Middle frontal gyrus (tissue), 1 donor: ENCODE measurements around the gene AFDN.

Source experiments
- DNase-seq: peaks from one replicate; pipeline ENCODE4 v3.0.0-alpha.2; 2015; ENCODE audit warnings: low spot score; ENCODE audit errors: extremely low spot score

Gene AFDN

DNA sequence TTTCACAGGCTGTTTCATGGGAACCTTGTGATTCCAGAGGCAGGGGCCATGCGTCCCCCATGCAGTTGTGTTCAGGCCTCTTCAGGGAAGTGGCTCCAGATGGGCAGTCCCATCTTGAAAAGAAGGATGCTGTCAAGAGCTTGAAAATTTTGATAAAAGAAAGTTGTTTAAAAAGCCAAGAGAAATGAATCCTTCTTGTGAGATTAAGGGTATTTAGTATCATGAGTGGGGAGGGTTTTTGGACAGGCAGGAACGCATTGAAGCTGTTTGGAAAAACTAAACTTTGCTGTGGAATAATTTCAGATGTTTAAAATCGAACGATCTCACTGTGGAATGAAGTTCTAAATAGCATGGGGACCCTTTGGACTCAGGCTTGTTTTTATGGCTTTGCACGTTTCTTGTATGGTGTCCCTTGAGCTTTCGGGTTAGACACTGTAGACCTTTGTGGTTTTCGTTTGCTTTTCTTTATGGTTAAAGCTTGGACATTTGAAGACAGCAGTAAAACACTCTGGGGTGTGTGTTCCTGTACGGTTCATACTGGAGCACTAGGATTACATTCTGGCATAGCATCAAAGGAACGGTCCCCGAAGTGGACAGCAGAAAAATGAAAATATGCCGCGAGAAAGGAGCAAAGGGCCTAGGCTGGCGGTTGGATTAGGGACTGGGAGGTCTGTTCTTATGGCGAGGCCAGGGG lies 188.9 kb downstream of the AFDN start:
- no peak for DNase-seq

DNA sequence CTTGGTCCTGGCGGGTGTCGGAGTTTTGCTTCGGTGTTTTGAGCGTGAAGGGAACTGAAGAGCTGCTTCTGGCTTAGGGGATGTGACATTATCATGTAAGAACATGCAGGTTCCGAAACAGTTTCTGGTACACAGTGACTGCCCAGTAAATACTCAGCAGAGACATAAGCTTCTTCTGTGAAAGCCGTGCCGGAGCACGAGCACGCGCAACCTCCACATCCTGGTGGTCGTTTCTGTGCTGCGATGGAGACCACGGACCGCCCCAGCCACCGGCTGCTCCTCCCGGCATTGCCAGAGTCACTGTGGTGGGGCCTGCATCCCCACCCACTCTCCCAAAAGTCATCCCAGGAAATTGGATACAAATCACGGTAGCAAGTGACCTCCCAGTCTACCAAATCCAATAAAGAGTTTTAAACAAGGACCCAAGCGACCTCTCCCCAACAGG lies 189.5 kb downstream of the AFDN start:
- no peak for DNase-seq

DNA sequence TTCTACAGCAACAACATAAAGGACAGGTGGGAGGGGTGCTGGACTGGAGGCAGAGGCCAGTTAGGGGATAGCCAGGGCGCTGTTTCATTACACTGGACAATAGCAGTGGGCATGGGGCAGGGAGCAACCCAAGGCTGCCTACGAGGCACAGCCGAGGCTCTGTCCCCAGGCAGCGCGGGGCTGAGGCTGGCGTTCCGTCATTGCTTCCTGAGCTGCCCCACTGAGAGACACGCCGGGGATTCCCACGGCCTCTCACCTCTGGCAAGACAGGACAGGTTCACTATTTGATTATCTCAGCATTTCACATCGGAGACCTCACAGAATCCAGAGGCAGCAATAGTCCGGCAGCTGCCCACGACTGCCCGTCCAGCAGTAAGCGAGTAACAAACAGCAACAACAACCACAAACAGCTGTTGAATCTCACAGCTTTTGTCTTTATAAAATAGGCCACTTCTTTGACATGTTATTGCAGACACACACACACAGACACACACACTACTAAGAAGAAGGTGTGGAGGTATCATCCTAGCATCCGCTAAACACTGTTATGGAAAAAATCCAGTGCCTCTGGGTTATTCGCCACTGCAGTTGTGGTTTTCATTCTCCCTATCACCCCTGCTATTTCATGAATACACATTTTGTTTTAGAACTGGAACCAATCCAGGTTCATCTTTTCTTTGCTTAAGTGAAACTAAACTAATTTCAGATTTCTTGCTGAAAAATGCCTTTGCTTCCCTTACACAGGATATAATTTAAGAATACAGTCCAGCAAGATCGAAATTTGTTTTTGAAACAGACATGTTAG lies 190.2 kb downstream of the AFDN start:
- DNase-seq = no peak

DNA sequence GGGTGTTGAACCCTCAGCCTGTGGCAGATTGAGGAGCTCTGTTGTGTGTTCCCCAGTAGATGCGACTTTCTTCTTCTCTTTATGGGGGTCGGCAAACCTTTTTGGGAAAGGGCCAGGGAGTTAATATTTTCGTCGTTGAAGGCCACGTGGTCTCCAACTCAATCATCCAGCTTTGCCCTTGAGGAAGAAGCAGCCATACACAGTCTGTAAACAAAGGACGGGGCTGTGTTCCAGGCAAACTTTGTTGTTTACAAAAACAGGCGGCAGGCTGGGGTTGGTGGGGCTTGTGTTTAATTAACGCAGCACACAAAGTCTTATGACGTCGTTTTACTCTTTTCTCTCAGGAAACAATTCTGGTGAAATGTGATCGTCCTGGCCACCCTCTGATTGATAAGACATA lies 190.9 kb downstream of the AFDN start:
- no peak for DNase-seq

- DNase-seq = no peak
These were observed 192.0 kb downstream of the AFDN start for GRCh38 chr6:168018664-168019063.

DNA sequence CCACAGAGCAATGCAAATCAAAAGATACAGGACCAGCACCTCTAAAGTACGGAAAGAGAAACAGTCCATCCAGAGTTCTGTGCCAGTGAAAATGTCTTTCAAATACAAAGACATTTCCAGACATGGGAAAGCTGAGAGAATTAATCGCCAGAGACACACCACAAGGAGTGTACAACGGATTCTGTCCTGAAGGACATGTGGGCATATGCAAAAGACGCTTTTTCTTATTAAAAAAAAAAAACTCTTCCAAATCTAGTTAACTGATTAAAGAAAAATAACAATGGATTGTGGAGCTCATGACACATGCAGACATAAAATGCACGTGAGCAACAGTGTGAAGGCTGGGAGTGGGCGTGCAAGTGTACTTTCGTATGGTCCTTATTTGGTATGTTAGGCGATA lies 193.5 kb downstream of the AFDN start:
- no peak for DNase-seq

DNA sequence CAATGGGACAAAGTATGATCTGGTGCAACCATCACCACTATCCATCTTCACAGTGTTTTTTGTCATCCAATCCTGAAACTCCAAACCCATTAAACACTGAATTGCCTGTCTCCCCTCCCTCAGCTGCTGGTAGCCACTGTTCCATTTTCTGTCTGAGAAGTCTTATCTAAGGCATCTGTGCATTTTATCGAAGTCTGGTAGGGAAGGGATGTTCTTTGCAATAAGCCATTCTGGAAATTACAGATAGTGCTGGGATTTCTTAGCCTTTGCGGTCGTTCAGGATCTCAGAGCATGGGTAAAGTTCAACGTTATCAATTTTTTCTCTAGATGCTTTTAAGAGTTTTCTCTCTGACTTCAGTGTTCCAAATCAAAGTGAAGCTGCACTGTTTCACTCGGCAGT lies 194.9 kb downstream of the AFDN start:
- DNase-seq = no peak
